NB4 (cell line): Measurements from ENCODE around the gene SFN.

ENCODE experiments used
- CTCF ChIP-seq: IDR thresholded peaks from one replicate; pipeline ENCODE4 v1.5.1; 2012; ENCODE audit warnings: low read depth, low read length
- POLR2A ChIP-seq: IDR thresholded peaks from 2 replicates; pipeline ENCODE4 v1.6.1; 2011; ENCODE audit warnings: mild to moderate bottlenecking; ENCODE audit not compliant: insufficient read length; ENCODE audit errors: extremely low read depth

GRCh38 chr1:26900815-26901511 lies 38.0 kb downstream of the SFN start:
- TF ChIP-seq CTCF (no peak), POLR2A (no peak)
